Epithelial cell of esophagus (primary cell): ENCODE results near the gene RAX2.

ENCODE experiments used
- DNase-seq: peaks from one replicate; pipeline ENCODE4 v3.0.0; 2010; ENCODE audit warnings: low read depth
- H3K4me3 ChIP-seq: 2 replicates; pipeline ENCODE4 v1.5.1; 2011; ENCODE audit warnings: mild to moderate bottlenecking, low read length, control low read depth
- CTCF ChIP-seq: IDR thresholded peaks from 2 replicates; pipeline ENCODE4 v1.5.1; 2011; ENCODE audit warnings: low read depth, mild to moderate bottlenecking, low read length, control low read depth, inconsistent platforms; ENCODE audit not compliant: insufficient read depth; ENCODE audit errors: missing control alignments

RAX2 gene

GRCh38 chr19:3783660-3784584, 11.9 kb upstream of the RAX2 start:
- no peak overlapping the region for H3K4me3 ChIP-seq
- TF ChIP-seq CTCF, result no peak
- no peak for DNase-seq

- no peak overlapping the region for H3K4me3 ChIP-seq
- DNase-seq, result no peak
- no peak for TF ChIP-seq CTCF
These were observed 10.9 kb upstream of the RAX2 start for GRCh38 chr19:3782903-3783302.

GRCh38 chr19:3782330-3782729, 10.3 kb upstream of the RAX2 start:
- no peak for TF ChIP-seq CTCF
- no peak for DNase-seq
- no peak overlapping the region for H3K4me3 ChIP-seq

GRCh38 chr19:3781603-3782002, 9.6 kb upstream of the RAX2 start:
- H3K4me3 ChIP-seq, result no peak overlapping the region
- TF ChIP-seq CTCF, result no peak
- DNase-seq, result no peak

- DNase-seq, result no peak
- no peak for TF ChIP-seq CTCF
- H3K4me3 ChIP-seq, result no peak overlapping the region
These were observed 8.8 kb upstream of the RAX2 start for GRCh38 chr19:3780786-3781304.

GRCh38 chr19:3778899-3779723, 7.1 kb upstream of the RAX2 start:
- DNase-seq, result no peak
- no peak for TF ChIP-seq CTCF
- no peak overlapping the region for H3K4me3 ChIP-seq
